ENCODE results near the gene ASB15. TPM values are rescaled to one million over a fixed set of nuclear protein-coding genes. Genes with fewer than 3 reads are reported as not detected.
"Not testable (repeated sequence)": the region's sequence is repeated elsewhere in the genome, so short reads cannot be mapped to it uniquely, and the experiment has no call there.

ASB15 gene
- polyA plus RNA-seq, 4 donors, result 0.07 to 1.7 (median 1.4) TPM

DNA sequence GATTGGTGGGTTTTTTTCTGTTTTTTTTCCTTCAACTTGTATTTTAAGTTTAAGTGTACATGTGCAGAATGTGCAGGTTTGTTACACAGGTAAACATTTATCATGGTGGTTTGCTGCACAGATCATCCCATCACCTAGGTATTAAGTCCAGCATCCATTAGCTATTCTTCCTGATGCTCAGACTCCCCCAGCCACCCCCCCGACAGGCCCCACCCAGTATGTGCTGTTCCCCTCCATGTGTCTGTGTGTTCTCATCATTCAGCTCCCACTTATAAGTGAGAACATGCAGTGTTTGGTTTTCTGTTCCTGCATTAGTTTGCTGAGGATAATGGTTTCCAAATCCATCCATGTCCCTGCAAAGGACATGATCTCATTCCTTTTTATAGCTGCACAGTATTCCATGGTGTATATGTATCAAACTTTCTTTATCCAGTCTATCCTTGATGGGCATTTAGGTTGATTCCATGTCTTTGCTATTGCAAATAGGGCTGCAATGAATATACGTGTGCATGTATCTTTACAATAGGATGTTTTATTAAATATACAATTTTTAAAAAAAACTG lies 32.5 kb downstream of the ASB15 start:
- DNase-seq (ENCODE audit: low read depth in 4 of 4, low spot score in 3 of 4), result not testable (repeated sequence)

DNA sequence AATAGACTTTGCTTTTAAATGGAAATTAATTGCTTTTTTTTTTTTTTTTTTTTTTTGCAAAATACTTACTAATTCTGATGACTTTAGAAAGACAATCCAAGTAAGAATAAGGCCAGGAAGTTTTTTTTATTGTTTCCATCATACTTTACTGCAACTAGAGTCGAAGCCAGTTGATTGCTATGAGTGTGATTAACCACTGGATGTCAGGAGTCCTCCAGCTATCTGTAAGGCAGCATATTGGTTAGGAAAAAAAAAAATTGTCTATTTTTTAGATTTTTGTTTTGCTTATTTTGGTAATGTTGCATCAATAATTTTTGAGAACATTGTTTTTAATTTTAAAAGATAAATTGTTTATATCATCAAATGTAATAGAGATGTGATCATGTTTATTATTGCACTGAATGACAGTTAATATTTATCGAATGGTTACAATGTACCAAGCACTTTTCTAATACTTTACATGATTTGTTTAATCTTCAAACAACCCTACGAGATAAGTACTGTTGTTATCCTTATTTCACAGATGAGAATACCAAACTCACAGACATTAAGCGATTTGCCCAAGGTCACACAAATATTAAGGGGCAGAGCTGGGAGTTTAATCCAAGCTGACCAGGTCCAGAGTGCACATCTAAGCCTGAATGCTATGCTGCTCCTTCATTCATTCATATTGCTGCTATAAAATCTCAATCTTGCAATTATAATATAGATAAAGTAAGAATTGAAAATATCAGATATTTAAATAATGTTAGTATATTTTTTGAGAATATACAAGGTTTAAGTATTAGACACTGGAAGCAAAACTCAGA lies 34.1 kb downstream of the ASB15 start:
- no peak for DNase-seq (ENCODE audit: low read depth in 4 of 4, low spot score in 3 of 4)

DNA sequence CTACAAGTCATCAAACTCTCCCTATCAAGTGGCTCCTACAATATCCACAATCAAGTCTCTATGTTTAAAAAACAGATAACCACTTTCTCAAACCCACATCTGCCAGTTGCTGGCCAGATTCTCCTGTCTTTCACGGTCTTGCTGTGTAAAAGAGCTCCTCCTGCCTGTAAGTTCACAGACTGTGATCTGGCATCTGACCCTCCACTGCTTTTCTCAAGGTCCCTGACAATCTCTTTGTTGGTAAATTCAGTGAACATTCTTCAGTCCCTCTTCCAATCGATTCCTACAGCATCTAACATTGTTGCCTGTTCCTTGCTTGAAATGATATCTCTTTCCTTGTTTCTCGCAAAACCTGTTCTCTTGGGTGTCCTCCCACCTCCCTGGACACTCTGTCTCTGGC lies 35.6 kb downstream of the ASB15 start:
- no peak for DNase-seq (ENCODE audit: low read depth in 4 of 4, low spot score in 3 of 4)

DNA sequence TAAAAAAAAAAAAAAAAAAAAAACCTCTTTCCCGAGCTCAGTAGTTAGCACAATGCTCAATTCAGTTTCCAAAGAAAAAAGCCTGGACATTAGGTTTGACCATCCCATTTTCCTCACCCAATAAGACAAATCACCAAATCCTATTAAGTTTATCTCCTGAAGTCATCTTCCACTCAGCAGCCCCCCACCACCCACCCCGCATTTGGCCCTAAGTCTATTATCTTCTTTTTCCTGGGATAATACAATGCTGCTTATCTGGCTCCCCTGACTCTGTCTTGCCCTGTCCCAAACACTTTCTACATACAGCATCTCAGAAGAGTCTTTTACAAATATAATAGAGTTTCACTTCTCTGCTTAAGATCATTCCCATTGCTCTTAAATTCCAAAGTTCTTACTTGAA lies 36.3 kb downstream of the ASB15 start:
- no peak for DNase-seq (ENCODE audit: low read depth in 4 of 4, low spot score in 3 of 4)

DNA sequence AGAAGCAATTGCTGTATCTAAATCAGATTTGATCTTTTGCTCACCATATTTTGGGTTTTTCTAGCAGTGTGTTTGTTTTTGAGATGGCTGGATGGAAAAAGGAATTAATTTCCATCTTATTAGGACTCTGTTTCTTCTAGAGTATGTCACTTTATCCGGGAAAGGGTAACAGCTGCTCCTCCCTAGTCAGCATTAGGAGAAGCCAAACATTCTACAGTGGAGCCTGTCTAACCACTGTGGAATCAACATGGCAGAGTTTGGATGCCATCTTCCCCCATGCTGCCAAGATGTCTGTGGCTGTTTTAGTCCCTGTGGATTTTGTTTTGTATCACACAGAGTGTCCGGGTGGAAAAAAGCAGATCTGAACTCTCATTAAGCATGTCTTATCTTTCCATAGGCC lies 38.0 kb downstream of the ASB15 start:
- no peak for DNase-seq (ENCODE audit: low read depth in 4 of 4, low spot score in 3 of 4)

DNA sequence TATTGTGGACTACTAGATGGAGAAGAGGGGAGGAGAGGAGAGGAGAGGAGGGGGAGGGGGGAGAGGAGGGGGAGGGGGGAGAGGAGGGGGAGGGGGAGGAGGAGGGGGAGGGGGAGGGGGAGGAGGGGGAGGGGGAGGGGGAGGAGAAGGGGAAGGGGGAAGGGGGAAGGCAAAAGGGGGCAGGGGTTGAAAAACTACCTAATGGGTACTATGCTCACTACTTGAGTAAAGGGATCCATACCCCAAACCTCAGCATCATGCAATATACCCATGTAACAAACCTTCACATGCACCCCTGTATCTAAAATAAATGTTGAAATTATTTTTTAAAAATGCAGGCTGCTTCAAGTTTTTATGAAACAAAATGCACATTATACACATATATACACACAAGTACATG lies 39.0 kb downstream of the ASB15 start:
- no peak for DNase-seq (ENCODE audit: low read depth in 4 of 4, low spot score in 3 of 4)

DNA sequence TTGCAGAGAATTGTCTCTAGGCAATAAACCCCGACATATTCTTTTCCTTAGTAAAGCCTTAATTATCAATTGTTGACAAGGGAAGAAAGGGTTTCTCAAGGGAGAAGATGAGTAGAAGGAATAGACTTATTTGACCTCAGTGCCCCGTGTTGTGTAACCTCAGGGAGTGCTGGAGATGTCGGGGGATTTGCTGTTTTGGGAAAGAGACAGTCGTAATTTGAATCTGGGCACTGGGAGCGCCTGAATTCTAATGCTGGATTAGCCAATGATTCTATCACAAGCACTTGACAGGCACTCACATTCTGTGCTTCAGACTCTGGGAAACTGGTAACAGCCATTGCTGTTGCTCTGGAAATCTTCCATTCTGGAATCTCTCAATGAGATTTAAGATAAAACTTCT lies 40.3 kb downstream of the ASB15 start:
- DNase-seq (ENCODE audit: low read depth in 4 of 4, low spot score in 3 of 4), result no peak

DNA sequence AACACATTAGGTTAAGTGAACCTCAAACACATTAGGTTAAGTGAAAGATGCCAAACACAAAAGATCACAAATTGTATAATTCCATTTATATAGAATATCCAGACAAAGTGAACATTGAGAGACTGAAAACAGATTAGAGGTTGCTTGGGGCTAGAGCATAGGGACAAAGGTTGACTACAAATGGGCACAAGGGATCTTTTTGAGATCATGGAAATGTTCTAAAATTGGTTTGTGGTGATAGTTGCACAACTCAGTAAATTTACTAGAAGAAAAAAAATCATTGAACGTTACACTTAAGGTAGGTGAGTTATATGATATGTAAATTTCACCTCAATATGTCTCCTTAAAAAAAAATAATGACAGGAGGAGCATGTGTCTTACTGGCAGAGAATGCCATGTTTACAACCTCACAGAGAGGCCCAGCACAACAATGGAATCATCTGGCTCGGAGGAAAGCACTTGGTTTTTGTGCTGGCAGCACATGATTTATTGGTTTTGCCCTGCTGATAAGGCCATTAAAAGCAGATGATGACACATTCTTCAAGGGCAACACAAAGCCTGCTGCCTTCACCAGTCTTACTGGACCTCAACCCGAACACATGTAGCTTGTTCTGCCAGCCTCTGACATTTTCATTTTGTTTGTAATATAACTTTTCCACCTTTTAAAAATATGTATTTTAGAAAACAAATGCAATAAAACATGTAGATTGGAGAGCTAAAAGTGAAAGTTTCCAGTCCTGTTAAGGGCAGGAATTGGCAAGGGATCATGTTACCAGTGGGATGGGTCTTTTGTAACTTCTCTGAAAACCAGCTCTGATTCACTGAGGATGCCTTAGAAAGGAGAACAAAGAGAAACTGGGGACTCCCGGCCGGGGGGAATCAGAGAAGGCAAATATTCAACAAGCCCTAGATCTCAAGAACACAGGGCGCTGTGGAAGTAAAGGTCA lies 42.1 kb downstream of the ASB15 start:
- DNase-seq (ENCODE audit: low read depth in 4 of 4, low spot score in 3 of 4), result peak in 1 of 4 donors; percentile 32

DNA sequence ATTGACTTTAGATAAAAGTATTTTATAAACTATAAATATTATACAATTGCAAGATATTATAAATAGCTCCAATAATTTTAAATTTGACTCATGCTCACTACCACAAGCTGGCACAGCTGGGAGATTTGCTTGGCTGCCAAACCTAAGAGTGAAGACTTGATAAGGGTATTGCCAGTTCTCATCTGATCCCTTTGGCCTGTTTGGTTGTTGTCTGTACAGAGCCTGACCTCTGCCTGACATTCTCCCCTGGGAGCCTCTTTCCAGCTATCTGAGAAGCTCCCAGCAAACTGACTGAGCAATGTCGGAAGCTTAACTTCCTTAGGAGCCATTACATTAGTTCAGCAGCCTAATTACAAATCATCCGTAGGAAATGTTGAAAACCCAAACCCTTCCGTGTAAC lies 43.9 kb downstream of the ASB15 start:
- no peak for DNase-seq (ENCODE audit: low read depth in 4 of 4, low spot score in 3 of 4)

DNA sequence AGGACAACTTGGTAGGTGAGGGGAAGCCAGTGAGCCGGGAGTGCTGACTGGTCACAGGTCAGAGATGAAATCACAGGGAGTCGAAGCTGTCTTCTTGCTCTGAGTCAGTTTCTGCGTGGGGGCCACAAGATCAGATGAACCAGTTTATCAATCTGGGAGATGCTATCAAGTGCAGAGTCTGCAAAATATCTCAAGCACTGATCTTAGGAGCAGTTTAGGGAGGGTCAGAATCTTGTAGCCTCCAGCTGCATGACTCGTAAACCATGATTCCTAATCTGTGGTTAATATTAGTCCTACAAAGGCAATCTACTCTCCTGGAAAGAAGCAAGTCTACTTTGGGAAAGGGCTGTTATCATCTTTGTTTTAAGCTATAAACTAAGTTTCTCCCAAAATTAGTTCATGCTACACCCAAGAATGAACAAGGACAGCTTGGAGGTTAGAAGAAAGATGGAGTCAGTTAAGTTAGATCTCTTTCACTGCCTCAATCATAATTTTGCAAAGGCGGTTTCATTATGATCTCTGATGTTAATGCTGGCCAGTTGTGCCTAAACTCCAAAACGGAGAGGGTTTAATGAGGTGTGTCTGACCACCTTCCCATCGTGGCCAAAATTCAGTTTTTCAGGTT lies 45.6 kb downstream of the ASB15 start:
- DNase-seq (ENCODE audit: low read depth in 4 of 4, low spot score in 3 of 4), result no peak

DNA sequence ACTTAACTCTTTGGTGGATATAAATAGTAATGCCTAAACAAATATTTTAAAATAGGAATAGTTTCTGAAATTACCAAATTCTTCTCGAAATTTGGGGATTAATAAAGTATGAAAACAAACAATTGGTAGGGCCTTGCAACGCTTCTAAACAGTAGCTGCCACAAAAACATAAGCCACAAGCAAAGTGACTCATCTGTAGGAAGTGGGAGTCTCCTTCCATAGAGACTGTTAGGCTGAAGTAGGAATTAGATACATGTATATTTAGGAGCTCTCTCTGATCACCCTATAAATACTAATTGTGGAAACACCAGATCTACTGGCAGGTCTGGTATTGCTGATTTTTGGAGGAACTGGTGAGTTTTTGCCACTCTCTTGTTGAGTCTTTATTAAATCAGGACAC lies 48.3 kb downstream of the ASB15 start:
- no peak for DNase-seq (ENCODE audit: low read depth in 4 of 4, low spot score in 3 of 4)

DNA sequence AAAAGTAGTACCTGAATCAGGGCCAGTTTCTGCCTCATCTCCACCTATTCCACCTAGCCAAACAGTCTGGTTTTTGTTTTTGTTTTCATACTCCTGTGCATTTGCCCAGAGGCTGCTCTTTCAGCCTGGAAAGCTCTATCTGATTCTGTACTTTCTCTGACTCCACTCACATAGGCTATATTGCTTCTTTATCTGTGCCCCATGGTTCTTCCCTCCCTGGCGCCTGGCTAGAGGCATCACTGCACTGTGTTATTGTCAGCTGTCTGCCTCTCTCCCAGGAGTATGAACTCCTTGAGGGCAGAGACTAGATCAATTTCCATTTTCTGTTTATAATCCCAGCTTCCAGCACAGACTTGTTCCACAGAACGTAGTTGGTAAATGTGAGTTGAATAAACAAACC lies 49.0 kb downstream of the ASB15 start:
- DNase-seq (ENCODE audit: low read depth in 4 of 4, low spot score in 3 of 4), result no peak

DNA sequence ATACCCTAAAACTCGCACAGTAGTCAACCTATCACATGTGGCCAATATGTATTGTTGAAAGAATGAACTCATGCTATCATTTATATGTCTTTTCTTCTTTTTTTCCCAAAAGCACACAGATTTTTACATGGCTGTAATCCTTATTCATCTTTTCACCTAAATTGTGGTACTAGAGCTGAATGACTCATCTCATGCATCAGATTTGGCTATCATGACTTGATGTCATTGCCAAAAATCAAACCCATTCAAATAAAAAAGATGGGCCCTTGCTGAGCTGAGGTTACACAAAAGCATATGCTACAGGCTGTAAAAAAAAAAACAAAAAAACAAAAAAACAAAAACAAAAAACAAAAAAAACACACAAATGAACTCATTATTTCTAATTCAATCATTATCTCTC lies 50.8 kb downstream of the ASB15 start:
- DNase-seq (ENCODE audit: low read depth in 4 of 4, low spot score in 3 of 4), result no peak

DNA sequence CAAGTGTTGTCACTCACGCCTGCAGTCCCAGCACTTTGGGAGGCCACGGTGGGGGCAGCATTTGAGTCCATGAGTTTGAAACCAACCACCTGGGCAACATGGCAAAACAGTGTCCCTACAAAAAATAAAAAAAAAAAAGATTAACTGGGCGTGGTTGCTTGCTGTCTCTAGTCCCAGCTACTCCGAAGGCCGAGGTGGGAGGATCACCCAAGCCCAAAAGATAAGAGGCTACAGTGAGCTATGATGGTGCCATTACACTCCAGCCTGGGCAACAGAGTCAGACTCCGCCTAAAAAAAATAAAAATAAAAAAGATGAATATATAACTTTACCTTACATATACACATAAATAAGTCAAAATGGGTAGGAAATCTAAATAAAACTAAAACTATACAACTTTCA lies 51.5 kb downstream of the ASB15 start:
- DNase-seq (ENCODE audit: low read depth in 4 of 4, low spot score in 3 of 4), result no peak

DNA sequence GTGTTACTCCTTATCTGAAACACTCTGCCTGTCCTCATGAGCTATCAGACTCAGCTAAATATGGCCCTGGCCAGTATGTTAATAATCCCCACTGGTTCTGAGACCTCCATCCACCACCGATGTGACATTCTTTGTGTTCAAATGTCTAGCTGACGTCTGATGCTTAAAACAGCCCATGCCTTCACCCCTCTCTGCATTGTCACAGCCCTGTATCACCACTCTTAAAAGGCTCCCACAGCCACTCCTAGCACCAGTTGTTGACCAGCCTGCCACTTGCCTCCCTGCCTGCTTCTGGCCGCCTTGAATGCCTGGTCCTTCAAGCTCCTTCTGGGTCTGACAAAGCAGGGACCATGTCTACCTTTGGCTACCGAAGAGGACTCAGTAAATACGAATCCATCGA lies 54.0 kb downstream of the ASB15 start, which contains the start of gene LMOD2:
TSS of gene LMOD2 (plus strand) at position 253 of the 400 bp plus-strand sequence. CDS start at position 351, 98 bp downstream.
- DNase-seq (ENCODE audit: low read depth in 4 of 4, low spot score in 3 of 4), result no peak

DNA sequence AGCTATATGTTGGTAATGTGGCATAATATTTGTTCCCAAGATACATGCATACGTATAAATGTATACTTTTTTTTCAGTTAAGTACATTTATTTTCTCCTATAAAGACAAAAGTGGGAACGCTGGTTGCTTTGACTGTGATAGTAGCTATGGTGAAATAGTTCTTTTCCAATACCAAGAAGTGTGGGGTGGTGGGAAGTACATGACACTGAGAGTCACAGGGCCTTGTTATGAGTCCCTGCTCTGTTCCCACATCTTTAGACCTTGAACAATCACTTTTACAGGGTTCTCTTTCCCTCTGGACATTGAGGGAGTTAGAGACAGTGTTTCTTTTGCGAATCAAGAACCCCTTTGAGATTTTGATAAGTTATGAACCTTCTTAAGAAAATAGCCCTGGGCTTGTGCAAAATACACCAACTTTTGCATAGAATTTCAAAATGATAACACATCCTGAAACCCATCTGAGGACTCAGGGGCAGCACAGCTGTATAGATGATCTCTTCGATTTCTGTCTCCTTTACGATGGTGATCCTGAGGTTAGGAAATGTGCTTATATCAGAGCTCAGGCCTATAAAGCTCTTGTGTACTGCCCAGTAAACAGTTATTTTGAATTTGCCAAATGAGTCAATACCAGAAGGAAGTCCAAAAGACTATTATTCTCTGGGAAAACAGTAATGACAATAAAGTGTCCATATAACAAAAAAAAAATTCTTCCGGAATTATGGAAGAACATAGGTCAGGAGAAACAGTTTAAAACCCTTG lies 55.1 kb downstream of the ASB15 start:
- no peak for DNase-seq (ENCODE audit: low read depth in 4 of 4, low spot score in 3 of 4)

DNA sequence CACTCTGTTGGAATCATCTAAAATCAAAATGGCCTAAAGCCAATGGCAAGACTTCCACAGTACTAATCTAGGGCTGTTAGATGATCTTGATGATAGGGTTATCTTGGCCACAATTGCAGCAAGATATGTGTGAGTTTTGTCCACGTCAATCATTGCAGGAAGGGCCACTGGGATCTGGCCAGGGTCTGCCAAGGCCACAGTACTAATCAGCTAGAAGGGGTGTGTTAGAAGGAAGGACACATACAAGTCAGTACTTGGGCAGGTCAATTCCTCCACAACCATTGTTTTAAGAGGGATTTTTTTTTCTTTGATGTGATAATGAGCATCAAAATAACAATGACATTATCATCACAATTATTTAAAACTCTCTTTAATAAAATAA lies 55.7 kb downstream of the ASB15 start:
- no peak for DNase-seq (ENCODE audit: low read depth in 4 of 4, low spot score in 3 of 4)

DNA sequence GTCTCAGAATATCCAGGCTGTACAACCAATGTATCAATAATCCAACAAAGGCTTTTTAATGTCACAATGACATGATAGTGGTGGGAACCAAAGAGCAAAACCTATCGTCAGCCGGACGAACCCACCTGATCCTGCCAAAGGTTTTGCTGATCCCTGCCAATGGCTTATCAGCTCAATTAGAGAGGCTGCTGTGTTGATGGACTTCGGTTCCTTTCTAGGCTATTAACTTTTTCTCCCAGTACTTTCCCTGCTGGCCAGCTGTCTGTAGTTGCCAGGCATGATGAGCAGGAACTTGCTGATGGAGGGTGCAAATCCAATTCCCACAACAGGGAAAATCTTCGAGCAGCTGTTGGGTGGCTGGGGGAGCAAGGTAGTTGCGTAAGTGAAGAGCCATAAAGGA lies 56.4 kb downstream of the ASB15 start:
- no peak for DNase-seq (ENCODE audit: low read depth in 4 of 4, low spot score in 3 of 4)

DNA sequence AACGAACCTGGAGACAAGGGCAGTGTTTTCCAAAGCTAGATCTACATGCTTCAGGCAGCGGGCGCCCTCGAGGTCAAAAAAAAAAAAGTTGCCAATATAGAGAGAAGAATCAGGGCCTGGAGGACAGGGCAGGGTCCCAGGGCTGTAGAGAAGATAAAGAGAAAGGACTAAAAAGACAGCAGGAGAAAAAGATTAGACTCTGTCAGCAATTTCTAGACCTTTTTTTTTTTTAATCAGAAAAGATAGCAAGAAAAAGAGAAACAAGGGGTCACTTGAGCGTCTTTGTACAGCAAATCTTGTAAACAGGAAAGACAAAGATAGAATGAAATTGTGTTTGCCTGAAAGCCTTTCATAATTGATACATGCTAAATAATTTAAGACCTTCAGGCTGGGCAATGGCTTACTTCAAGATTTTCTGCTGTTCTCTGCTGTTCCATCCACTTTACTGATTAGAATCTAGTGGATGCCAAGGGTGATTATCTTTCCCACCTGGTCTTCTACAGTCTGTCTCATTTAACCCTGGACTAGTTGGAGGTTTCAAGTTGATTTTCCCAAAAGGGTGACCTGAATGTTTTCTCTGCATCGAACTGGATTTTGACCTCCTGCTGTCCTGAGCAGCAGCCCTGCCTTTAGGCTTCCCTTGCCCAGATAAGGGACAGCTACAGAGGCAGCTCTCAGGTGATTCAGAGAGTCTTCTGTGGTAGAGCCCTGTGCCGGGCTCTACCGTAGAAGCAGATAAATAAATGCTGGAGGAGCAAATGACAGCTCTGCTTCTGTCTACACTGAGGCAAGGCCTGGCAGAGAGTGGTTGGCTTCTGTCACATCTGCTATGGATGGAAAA lies 59.1 kb downstream of the ASB15 start:
- no peak for DNase-seq (ENCODE audit: low read depth in 4 of 4, low spot score in 3 of 4)
